GM04503 (cell line): ENCODE results near the gene ITGAE.

ENCODE experiments used
- DNase-seq: peaks from one replicate; pipeline ENCODE4 v3.0.0-alpha.2; 2012; ENCODE audit warnings: low read depth

The ITGAE gene

GRCh38 chr17:3667366-3668278, 133.4 kb downstream of the ITGAE start:
- peak; percentile 50 for DNase-seq

GRCh38 chr17:3666516-3666915, 134.5 kb downstream of the ITGAE start:
- no peak for DNase-seq

- no peak for DNase-seq
Measured at GRCh38 chr17:3665834-3666233, 135.2 kb downstream of the ITGAE start.
